D341Med (cell line): Measurements from ENCODE around the gene OR56A4.

Experiments used
- DNase-seq: peaks from one replicate; pipeline ENCODE4 v3.0.0; 2012; ENCODE audit warnings: low spot score

OR56A4 gene

GRCh38 chr11:6006846-6007245 is at the start of gene OR56A4:
OR56A4 (minus strand) TSS chr11:6006946; CDS start chr11:6002992, 3,954 bp downstream.
- no peak for DNase-seq

- no peak for DNase-seq
Measured at GRCh38 chr11:6055569-6055968, 48.8 kb upstream of the OR56A4 start.

GRCh38 chr11:6052374-6052773 is 45.6 kb upstream of the OR56A4 start:
- no peak for DNase-seq

GRCh38 chr11:6040874-6041273 is 34.1 kb upstream of the OR56A4 start:
- no peak for DNase-seq

GRCh38 chr11:6030708-6031405 is 24.1 kb upstream of the OR56A4 start, which contains the start of gene OR56A1:
OR56A1 (minus strand) TSS chr11:6030758; CDS start chr11:6027692, 3,066 bp downstream.
- no peak for DNase-seq

- DNase-seq: no peak
Measured at GRCh38 chr11:6027501-6027900, 20.8 kb upstream of the OR56A4 start.

GRCh38 chr11:6025056-6025455 is 18.3 kb upstream of the OR56A4 start:
- no peak for DNase-seq

- DNase-seq: no peak
Measured at GRCh38 chr11:6022956-6023355, 16.2 kb upstream of the OR56A4 start.

- no peak for DNase-seq
Measured at GRCh38 chr11:6013042-6013441, 6.3 kb upstream of the OR56A4 start.

GRCh38 chr11:6012035-6012668 is 5.4 kb upstream of the OR56A4 start:
- no peak for DNase-seq

GRCh38 chr11:6006395-6006794 is 351 bp downstream of the OR56A4 start:
- no peak for DNase-seq

GRCh38 chr11:6002202-6002699 is 4.5 kb downstream of the OR56A4 start:
- DNase-seq: no peak

- DNase-seq: no peak
Measured at GRCh38 chr11:5994791-5995190, 12.0 kb downstream of the OR56A4 start.

GRCh38 chr11:5992604-5993251 is 14.0 kb downstream of the OR56A4 start:
- no peak for DNase-seq

GRCh38 chr11:5992150-5992549 is 14.6 kb downstream of the OR56A4 start:
- no peak for DNase-seq

GRCh38 chr11:5989203-5989602 is 17.5 kb downstream of the OR56A4 start:
- DNase-seq: no peak

- no peak for DNase-seq
Measured at GRCh38 chr11:5986885-5987284, 19.9 kb downstream of the OR56A4 start, which contains the start of gene OR52L1. OR52L1 (minus strand) TSS chr11:5986985; CDS start chr11:5986930, 55 bp downstream.

- DNase-seq: no peak
Measured at GRCh38 chr11:5983443-5983842, 23.3 kb downstream of the OR56A4 start.

- DNase-seq: no peak
Measured at GRCh38 chr11:5973530-5973929, 33.2 kb downstream of the OR56A4 start.

- no peak for DNase-seq
Measured at GRCh38 chr11:5968394-5968793, 38.4 kb downstream of the OR56A4 start, which contains the start of gene OR56A5. OR56A5 (minus strand) TSS chr11:5968494; CDS start chr11:5968494, 0 bp downstream.

GRCh38 chr11:5967708-5968107 is 39.0 kb downstream of the OR56A4 start:
- no peak for DNase-seq

- no peak for DNase-seq
Measured at GRCh38 chr11:5966958-5967357, 39.8 kb downstream of the OR56A4 start.
